WI38 (cell line): ENCODE results near the gene PARP12.

ENCODE experiments used
- H3K4me3 ChIP-seq: 2 replicates; pipeline ENCODE4 v1.5.1; 2011; ENCODE audit warnings: low read depth, mild to moderate bottlenecking, control low read depth, low read length
- CTCF ChIP-seq: IDR thresholded peaks from 2 replicates; pipeline ENCODE4 v1.5.1; 2012; ENCODE audit warnings: low read depth, mild to moderate bottlenecking, control low read depth, low read length

Gene PARP12

GRCh38 chr7:140027858-140028257 lies 34.9 kb downstream of the PARP12 start:
- no peak for TF ChIP-seq CTCF
- H3K4me3 ChIP-seq = no peak overlapping the region

GRCh38 chr7:140026935-140027334 lies 35.8 kb downstream of the PARP12 start:
- no peak overlapping the region for H3K4me3 ChIP-seq
- TF ChIP-seq CTCF = no peak

GRCh38 chr7:140025814-140026433 lies 36.8 kb downstream of the PARP12 start:
- no peak for TF ChIP-seq CTCF
- no peak overlapping the region for H3K4me3 ChIP-seq

- H3K4me3 ChIP-seq = no peak overlapping the region
- TF ChIP-seq CTCF = no peak
Measured at GRCh38 chr7:140025241-140025640, 37.5 kb downstream of the PARP12 start.

- no peak for TF ChIP-seq CTCF
- no peak overlapping the region for H3K4me3 ChIP-seq
Measured at GRCh38 chr7:140024585-140024984, 38.2 kb downstream of the PARP12 start.

- no peak for TF ChIP-seq CTCF
- no peak overlapping the region for H3K4me3 ChIP-seq
Measured at GRCh38 chr7:140023728-140024127, 39.0 kb downstream of the PARP12 start.

GRCh38 chr7:140022582-140023211 lies 40.1 kb downstream of the PARP12 start:
- TF ChIP-seq CTCF = no peak
- H3K4me3 ChIP-seq = no peak overlapping the region
